OCI-LY1 (cell line): ENCODE data around the gene LECT2.

Source experiments
- H2AFZ ChIP-seq: fragments of 200-600 bp; sonication (generic), shearing (Covaris generic); 2 replicates; pipeline ENCODE4 v1.6.0; 2014; ENCODE audit warnings: antibody characterized with exemption, mild to moderate bottlenecking, low read length
- H3F3A ChIP-seq: fragments of 200-600 bp; sonication (generic), shearing (Covaris generic); 2 replicates; pipeline ENCODE4 v1.6.0; 2014; ENCODE audit warnings: mild to moderate bottlenecking, antibody characterized with exemption, low read length, moderate library complexity; ENCODE audit not compliant: insufficient read depth
- H3K27ac ChIP-seq: fragments of 200-600 bp; sonication (generic); 2 replicates; pipeline ENCODE4 v1.5.1; 2014; ENCODE audit warnings: low read length, mixed run types, mild to moderate bottlenecking, low read depth; ENCODE audit not compliant: poor library complexity, severe bottlenecking
- H3K27me3 ChIP-seq: fragments of 200-600 bp; sonication (generic); 2 replicates; pipeline ENCODE4 v1.6.0; 2014; ENCODE audit warnings: antibody characterized with exemption, mild to moderate bottlenecking, low read length, moderate library complexity; ENCODE audit not compliant: insufficient read depth
- H3K36me3 ChIP-seq: fragments of 200-600 bp; sonication (generic); 2 replicates; pipeline ENCODE4 v1.6.1; 2014; ENCODE audit warnings: mild to moderate bottlenecking, antibody characterized with exemption, low read length, moderate library complexity, mixed read lengths; ENCODE audit not compliant: insufficient read depth
- H3K4me1 ChIP-seq: fragments of 200-600 bp; sonication (generic); 2 replicates; pipeline ENCODE4 v1.5.1; 2014; ENCODE audit warnings: mild to moderate bottlenecking, low read length, moderate library complexity; ENCODE audit not compliant: insufficient read depth, severe bottlenecking
- H3K4me2 ChIP-seq: fragments of 200-600 bp; sonication (generic), shearing (Covaris generic); 2 replicates; pipeline ENCODE4 v1.6.1; 2014; ENCODE audit warnings: low read length
- H3K4me3 ChIP-seq: fragments of 200-600 bp; sonication (generic); 2 replicates; pipeline ENCODE4 v1.5.1; 2014; ENCODE audit warnings: low read length, low read depth, mild to moderate bottlenecking, mixed read lengths; ENCODE audit not compliant: poor library complexity, severe bottlenecking
- H3K79me2 ChIP-seq: fragments of 200-600 bp; shearing (Covaris generic); 2 replicates; pipeline ENCODE4 v1.6.1; 2016; ENCODE audit warnings: mixed run types, low read length, mixed read lengths; ENCODE audit not compliant: insufficient read depth
- H3K9ac ChIP-seq: fragments of 200-600 bp; sonication (generic), shearing (Covaris generic); 2 replicates; pipeline ENCODE4 v1.6.1; 2014; ENCODE audit warnings: mild to moderate bottlenecking, low read length, mixed read lengths
- H3K9me2 ChIP-seq: fragments of 200-600 bp; sonication (generic), shearing (Covaris generic); 2 replicates; pipeline ENCODE4 v1.6.1; 2014; ENCODE audit warnings: low read depth, mild to moderate bottlenecking, low read length, mixed read lengths
- H3K9me3 ChIP-seq: fragments of 200-600 bp; shearing (Covaris generic); 2 replicates; pipeline ENCODE4 v1.6.1; 2014; ENCODE audit warnings: low read length, mixed read lengths
- H4K20me1 ChIP-seq: fragments of 200-600 bp; sonication (generic), shearing (Covaris generic); 2 replicates; pipeline ENCODE4 v1.6.0; 2016; ENCODE audit warnings: mild to moderate bottlenecking, low read length; ENCODE audit not compliant: insufficient read depth
- CTCF ChIP-seq: fragments of 200-600 bp; sonication (generic), shearing (Covaris generic); IDR thresholded peaks from 2 replicates; pipeline ENCODE4 v1.5.1; 2017; ENCODE audit warnings: mild to moderate bottlenecking, antibody characterized with exemption, low read length, moderate library complexity, mixed read lengths
- EZH2 ChIP-seq: fragments of 200-600 bp; sonication (generic), shearing (Covaris generic); IDR thresholded peaks from 2 replicates; pipeline ENCODE4 v1.8.0; 2017; ENCODE audit warnings: borderline replicate concordance, mixed run types, mild to moderate bottlenecking, antibody characterized with exemption, low read length, moderate library complexity, mixed read lengths

LECT2 gene

DNA sequence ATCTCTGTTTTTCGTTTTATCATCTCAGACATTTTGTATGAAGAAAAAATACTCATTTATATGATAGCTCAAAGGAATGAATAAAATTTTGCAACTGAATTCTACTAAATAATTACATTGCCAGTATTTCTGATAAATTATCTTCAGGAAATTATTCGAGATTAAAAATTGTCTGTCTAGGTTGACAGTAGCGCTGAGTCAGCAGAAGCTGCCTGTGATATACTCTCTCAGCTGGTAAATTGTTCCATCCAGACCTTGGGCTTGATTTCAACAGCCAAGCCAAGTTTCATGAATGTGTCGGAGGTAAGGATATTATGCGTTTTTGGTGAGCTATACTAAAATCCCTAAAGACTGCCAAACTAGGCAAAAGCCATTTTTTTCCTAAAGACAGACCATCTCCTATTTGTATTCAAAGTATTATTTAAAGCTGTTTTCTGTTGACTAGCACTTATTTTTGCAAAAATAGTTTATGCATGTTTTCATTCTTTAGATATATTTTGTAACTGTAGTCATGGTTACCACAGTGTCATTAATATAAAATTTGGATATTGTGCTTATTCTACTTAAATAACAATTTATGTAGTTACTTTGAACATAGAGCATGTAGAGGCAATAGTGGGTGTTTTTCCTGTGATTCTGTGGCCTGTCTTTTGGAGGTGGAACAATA, 17.4 kb downstream of the LECT2 start:
- Histone ChIP-seq H3K79me2 (no peaks in the 10 kb centered on the region), H3K27ac (no peak overlapping the region), H3K9me3 (no peaks in the 10 kb centered on the region), H3K4me2 (no peak overlapping the region), H4K20me1 (no peaks in the 10 kb centered on the region), H2AFZ (no peak overlapping the region), H3K27me3 (no peaks in the 10 kb centered on the region), H3K9ac (no peak overlapping the region), H3K4me3 (no peak overlapping the region), H3F3A (no peaks in the 10 kb centered on the region), H3K9me2 (no peaks in the 10 kb centered on the region), H3K4me1 (no peaks in the 10 kb centered on the region), H3K36me3 (no peaks in the 10 kb centered on the region)
- TF ChIP-seq EZH2 (no peak), CTCF (no peak)

DNA sequence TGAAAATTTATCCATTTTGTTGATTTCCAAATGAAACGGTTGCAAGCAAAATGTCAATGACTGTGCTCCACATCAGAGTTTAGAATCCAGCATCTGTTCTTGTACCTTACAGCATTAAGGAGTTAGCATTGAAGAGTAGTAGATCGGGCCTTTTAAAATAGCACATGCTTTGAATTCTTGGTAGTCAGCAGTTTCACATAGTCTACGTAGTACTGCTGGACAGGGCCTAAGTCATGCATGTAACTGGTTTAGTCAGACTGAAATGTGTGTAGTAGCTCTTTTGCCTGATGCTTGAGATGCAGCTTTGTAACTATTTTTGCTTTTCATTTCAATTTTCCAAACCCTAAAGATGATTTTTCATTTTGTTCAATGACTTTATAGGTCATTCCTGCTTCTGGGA, 19.8 kb downstream of the LECT2 start:
- Histone ChIP-seq H3K36me3 (no peaks in the 10 kb centered on the region), H3K4me2 (no peak overlapping the region), H3K9me2 (no peaks in the 10 kb centered on the region), H3K4me3 (no peak overlapping the region), H4K20me1 (no peaks in the 10 kb centered on the region), H3K27ac (no peak overlapping the region), H3K9me3 (no peaks in the 10 kb centered on the region), H3K4me1 (no peaks in the 10 kb centered on the region), H3K27me3 (no peaks in the 10 kb centered on the region), H3K9ac (no peak overlapping the region), H3K79me2 (no peaks in the 10 kb centered on the region), H2AFZ (no peak overlapping the region), H3F3A (no peaks in the 10 kb centered on the region)
- TF ChIP-seq CTCF, result no peak
- TF ChIP-seq EZH2, result no peak

GRCh38 chr5:135930949-135931295, 23.9 kb downstream of the LECT2 start:
- H3K9ac ChIP-seq, result no peak overlapping the region
- H2AFZ ChIP-seq, result no peak overlapping the region
- H3K36me3 ChIP-seq, result no peaks in the 10 kb centered on the region
- no peaks in the 10 kb centered on the region for H3F3A ChIP-seq
- no peaks in the 10 kb centered on the region for H3K79me2 ChIP-seq
- no peak overlapping the region for H3K27ac ChIP-seq
- no peaks in the 10 kb centered on the region for H3K9me2 ChIP-seq
- H3K4me2 ChIP-seq, result no peak overlapping the region
- no peaks in the 10 kb centered on the region for H4K20me1 ChIP-seq
- H3K4me3 ChIP-seq, result no peak overlapping the region
- no peaks in the 10 kb centered on the region for H3K9me3 ChIP-seq
- TF ChIP-seq EZH2 (no peak), CTCF (no peak)
- no peaks in the 10 kb centered on the region for H3K4me1 ChIP-seq
- H3K27me3 ChIP-seq, result no peaks in the 10 kb centered on the region
